ENCODE measurements around the gene BACE1-AS.

Gene BACE1-AS

DNA sequence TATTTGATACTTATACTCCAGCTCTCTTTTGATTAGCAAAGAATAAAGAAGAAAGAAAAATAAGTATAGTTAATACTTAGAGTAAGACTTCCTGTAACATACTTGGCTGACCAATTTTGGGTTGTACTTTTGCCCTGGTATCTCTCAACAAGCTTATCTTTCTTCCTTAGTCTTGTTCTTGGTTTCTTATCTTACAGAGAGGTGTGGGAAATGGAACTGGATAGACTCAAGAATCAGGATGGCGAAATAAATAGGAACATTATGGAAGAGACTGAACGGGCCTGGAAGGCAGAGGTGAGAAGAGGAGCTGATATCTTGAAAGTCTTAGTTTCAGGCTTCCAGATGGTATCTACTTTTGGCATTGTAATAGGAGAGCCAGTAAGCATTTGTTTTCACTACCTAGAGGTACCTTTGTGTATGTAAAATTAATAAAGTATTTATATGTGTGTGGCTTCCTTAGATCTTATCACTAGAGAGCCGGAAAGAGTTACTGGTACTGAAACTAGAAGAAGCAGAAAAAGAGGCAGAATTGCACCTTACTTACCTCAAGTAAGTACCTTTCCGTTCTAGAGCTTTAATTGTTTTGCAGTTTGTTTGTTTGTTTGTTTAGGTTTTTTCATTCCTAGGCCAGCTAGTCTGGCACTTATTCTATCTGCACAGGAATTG, 11.3 kb upstream of the BACE1-AS start:
- TF ChIP-seq, protein P1, sequence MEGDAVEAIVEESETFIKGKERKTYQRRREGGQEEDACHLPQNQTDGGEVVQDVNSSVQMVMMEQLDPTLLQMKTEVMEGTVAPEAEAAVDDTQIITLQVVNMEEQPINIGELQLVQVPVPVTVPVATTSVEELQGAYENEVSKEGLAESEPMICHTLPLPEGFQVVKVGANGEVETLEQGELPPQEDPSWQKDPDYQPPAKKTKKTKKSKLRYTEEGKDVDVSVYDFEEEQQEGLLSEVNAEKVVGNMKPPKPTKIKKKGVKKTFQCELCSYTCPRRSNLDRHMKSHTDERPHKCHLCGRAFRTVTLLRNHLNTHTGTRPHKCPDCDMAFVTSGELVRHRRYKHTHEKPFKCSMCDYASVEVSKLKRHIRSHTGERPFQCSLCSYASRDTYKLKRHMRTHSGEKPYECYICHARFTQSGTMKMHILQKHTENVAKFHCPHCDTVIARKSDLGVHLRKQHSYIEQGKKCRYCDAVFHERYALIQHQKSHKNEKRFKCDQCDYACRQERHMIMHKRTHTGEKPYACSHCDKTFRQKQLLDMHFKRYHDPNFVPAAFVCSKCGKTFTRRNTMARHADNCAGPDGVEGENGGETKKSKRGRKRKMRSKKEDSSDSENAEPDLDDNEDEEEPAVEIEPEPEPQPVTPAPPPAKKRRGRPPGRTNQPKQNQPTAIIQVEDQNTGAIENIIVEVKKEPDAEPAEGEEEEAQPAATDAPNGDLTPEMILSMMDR (IDR thresholded peaks at IDR 0.05; ENCODE audit: low read depth, low read length) = no peak
- DNase-seq (ENCODE audit: extremely low read depth, low read depth) = no peak

DNA sequence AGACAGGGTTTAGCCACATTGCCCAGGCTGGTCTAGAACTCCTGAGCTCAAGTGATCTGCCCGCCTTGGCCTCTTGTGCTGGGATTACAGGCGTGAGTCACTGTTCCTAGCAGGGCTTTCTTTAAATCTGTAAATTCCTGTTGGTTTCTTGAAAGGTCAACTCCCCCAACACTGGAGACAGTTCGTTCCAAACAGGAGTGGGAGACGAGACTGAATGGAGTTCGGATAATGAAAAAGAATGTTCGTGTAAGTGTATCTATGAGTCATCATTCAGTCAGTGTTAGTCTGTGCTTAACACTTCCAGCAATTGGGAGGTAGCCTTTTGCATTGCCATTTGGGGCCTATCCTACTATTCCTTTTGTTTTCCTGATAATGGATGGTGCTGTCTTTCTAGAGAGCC, 10.0 kb upstream of the BACE1-AS start:
- peak; percentile 85 for DNase-seq (ENCODE audit: extremely low read depth, low read depth)
- TF ChIP-seq, protein P1 (IDR thresholded peaks at IDR 0.05; ENCODE audit: low read depth, low read length) = no peak

DNA sequence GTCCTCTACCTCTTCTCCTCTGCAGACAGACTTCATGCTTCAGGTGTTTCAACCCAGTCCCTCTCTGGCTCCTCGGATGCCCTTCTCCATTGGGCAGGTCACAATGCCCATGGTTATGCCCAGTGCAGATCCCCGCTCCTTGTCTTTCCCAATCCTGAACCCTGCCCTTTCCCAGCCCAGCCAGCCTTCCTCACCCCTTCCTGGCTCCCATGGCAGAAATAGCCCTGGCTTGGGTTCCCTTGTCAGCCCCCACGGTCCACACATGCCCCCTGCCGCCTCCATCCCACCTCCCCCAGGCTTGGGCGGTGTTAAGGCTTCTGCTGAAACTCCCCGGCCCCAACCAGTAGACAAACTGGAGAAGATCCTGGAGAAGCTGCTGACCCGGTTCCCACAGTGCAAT, 9.3 kb upstream of the BACE1-AS start:
- TF ChIP-seq, protein P1 (IDR thresholded peaks at IDR 0.05; ENCODE audit: low read depth, low read length) = no peak
- DNase-seq (ENCODE audit: extremely low read depth, low read depth) = no peak

DNA sequence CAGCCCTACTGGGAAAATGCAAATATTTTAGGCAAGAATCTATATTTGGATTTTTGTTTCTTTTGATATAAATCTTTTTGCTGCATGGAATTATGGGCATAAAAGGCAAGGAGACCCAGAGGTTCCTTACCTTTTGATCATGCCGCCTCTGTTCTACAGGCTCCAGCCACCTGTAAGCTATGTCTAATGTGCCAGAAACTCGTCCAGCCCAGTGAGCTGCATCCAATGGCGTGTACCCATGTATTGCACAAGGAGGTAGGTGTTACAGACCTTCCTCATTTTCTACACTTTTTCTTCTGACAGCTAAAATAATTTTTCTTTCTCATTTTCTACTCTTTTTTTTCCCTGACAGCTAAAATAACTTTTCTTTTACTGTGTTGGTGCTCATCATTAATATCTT, 8.2 kb upstream of the BACE1-AS start:
- DNase-seq (ENCODE audit: extremely low read depth, low read depth) = no peak
- TF ChIP-seq, protein P1 (IDR thresholded peaks at IDR 0.05; ENCODE audit: low read depth, low read length) = no peak

DNA sequence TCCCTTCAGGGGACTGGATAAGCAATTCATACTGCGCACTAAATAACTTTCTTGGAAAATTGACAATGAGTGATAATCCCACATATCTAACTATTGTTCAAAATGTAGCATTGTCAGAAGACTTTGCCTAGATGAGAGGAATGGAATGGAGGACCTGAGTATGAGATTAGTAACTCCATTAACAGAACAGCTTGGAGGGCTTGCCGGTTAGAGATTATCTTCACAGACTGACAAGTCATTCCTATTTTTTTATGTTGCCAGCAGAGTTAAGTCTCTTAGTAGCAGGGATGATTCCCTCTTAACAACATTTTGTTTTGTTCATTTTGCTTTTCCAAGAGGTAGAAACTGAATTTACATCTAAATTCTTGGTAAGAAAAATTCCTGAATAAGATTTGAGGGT, 7.1 kb upstream of the BACE1-AS start:
- DNase-seq (ENCODE audit: extremely low read depth, low read depth) = no peak

DNA sequence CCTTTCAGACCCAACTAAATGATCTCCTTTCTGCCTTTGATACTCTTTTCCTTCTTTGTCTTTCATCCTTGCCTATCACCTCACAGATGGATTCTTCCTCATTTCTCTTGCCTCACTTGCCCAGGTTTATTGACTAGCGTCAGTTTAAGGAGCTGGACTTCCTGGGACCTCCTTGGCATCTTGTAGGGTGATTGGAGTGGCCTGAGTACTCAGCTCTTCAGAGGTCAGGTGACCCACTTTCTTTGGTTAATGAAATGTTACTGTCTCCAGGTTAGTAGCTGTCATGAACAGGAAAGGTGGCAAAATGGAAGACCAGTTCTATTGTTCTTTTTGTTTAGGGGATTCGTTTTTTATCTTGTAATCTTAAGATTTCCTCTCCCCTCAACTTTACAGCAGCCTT, 4.6 kb upstream of the BACE1-AS start:
- TF ChIP-seq, protein P1 (IDR thresholded peaks at IDR 0.05; ENCODE audit: low read depth, low read length) = no peak
- DNase-seq (ENCODE audit: extremely low read depth, low read depth) = no peak

More for the DNA sequence above, 7.1 kb upstream of the BACE1-AS start:
- TF ChIP-seq, protein P1 (IDR thresholded peaks at IDR 0.05; ENCODE audit: low read depth, low read length) = no peak

DNA sequence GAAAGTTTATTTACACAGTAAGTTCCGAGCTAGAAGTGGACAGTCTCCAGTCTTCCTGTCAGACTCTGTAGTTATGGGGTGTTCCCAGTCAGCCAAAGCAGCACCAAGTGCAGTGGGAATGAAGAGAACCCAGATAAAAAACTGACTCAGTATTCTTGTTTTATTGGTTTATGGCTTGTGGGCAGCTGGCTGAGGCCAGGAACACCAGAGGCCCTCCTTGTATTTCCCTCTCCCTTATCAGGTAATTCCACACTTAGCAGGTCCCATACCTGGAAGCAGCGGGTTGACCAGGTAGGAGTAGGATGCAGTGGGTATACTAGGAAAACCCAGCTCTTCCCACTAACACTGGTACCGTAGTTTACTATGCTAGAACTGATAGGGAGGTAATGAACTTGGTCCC, 3.5 kb upstream of the BACE1-AS start:
- no peak for DNase-seq (ENCODE audit: extremely low read depth, low read depth)

More for the DNA sequence above, 3.5 kb upstream of the BACE1-AS start:
- TF ChIP-seq, protein P1 (IDR thresholded peaks at IDR 0.05; ENCODE audit: low read depth, low read length) = no peak
